HEK293 (cell line): Measurements from ENCODE around the gene LRRC26.

ENCODE experiments used
- CTCF ChIA-PET: fragments of 350-600 bp; formaldehyde crosslinking; extraction: SDS; loops from one replicate; lab custom pipeline; 2021; ENCODE audit warnings: antibody characterized with exemption; lab: Yijun Ruan, JAX
- POLR2A ChIA-PET: fragments of 300-600 bp; formaldehyde crosslinking; extraction: SDS; loops from one replicate; lab custom pipeline; 2020; ENCODE audit warnings: antibody characterized with exemption, inconsistent platforms; lab: Yijun Ruan, JAX
- H3K27ac ChIP-seq: fragments of 200-500 bp; sonication (Bioruptor generic); 2 replicates; pipeline ENCODE4 v1.5.1; 2014; ENCODE audit warnings: low read depth, low read length, control low read depth, inconsistent platforms; ENCODE audit errors: extremely low read depth
- H3K36me3 ChIP-seq, 2 experiments: fragments of 200-500 bp in 1 of 2; sonication (Bioruptor generic) in 1 of 2; 1 replicate in 1 of 2; 2 replicates in 1 of 2; pipeline ENCODE4 v1.5.1; 2014 to 2017; ENCODE audit warnings: inconsistent platforms in 2 of 2, low read length in 2 of 2; ENCODE audit not compliant: control insufficient read depth in 2 of 2, insufficient read depth in 1 of 2
- H3K4me1 ChIP-seq: fragments of 200-500 bp; sonication (Bioruptor generic); 2 replicates; pipeline ENCODE4 v1.5.1; 2014; ENCODE audit warnings: mild to moderate bottlenecking, low read length, inconsistent platforms; ENCODE audit not compliant: control insufficient read depth, insufficient read depth
- H3K4me3 ChIP-seq: 2 replicates; pipeline ENCODE4 v1.5.1; 2011; ENCODE audit warnings: low read depth, mild to moderate bottlenecking, control low read depth, low read length, moderate library complexity
- H3K9me3 ChIP-seq: fragments of 200-500 bp; sonication (Bioruptor generic); 2 replicates; pipeline ENCODE4 v1.5.1; 2014; ENCODE audit warnings: low read depth, low read length, inconsistent platforms; ENCODE audit not compliant: control insufficient read depth, insufficient read depth
- GLIS2 ChIP-seq: fragments of 450-650 bp; formaldehyde crosslinking; IDR thresholded peaks from 2 replicates; pipeline ENCODE4 v1.5.1; 2016; ENCODE audit warnings: missing biosample characterization, missing genetic modification characterization
- MZF1 ChIP-seq: fragments of 450-650 bp; formaldehyde crosslinking; IDR thresholded peaks from 2 replicates; pipeline ENCODE4 v1.5.1; 2017; ENCODE audit warnings: missing biosample characterization, missing genetic modification characterization, borderline replicate concordance
- RBAK ChIP-seq: fragments of 450-650 bp; formaldehyde crosslinking; IDR thresholded peaks from 2 replicates; pipeline ENCODE4 v1.5.1; 2016; ENCODE audit warnings: missing biosample characterization, missing genetic modification characterization
- ZEB2 ChIP-seq: fragments of 450-650 bp; formaldehyde crosslinking; IDR thresholded peaks from 2 replicates; pipeline ENCODE4 v1.5.1; 2016; ENCODE audit warnings: missing biosample characterization, missing genetic modification characterization
- ZFP37 ChIP-seq: fragments of 450-650 bp; formaldehyde crosslinking; IDR thresholded peaks from 2 replicates; pipeline ENCODE4 v1.5.1; 2016; ENCODE audit warnings: missing biosample characterization, missing genetic modification characterization
- ZNF10 ChIP-seq: fragments of 450-650 bp; formaldehyde crosslinking; IDR thresholded peaks from 2 replicates; pipeline ENCODE4 v1.5.1; 2017; ENCODE audit warnings: missing biosample characterization, missing genetic modification characterization
- ZNF112 ChIP-seq: fragments of 450-650 bp; formaldehyde crosslinking; IDR thresholded peaks from 2 replicates; pipeline ENCODE4 v1.5.0; 2017; ENCODE audit warnings: missing biosample characterization, missing genetic modification characterization
- ZNF132 ChIP-seq: fragments of 450-650 bp; formaldehyde crosslinking; IDR thresholded peaks from 2 replicates; pipeline ENCODE4 v1.5.1; 2017; ENCODE audit warnings: missing biosample characterization, missing genetic modification characterization, borderline replicate concordance
- ZNF157 ChIP-seq: fragments of 450-650 bp; formaldehyde crosslinking; IDR thresholded peaks from 2 replicates; pipeline ENCODE4 v1.5.1; 2016; ENCODE audit warnings: missing biosample characterization, missing genetic modification characterization
- ZNF184 ChIP-seq: fragments of 450-650 bp; IDR thresholded peaks from 2 replicates; pipeline ENCODE4 v1.5.1; 2018; ENCODE audit warnings: missing biosample characterization, mild to moderate bottlenecking, missing genetic modification characterization
- ZNF202 ChIP-seq: fragments of 450-650 bp; formaldehyde crosslinking; IDR thresholded peaks from 2 replicates; pipeline ENCODE4 v1.5.1; 2016; ENCODE audit warnings: missing biosample characterization, missing genetic modification characterization, borderline replicate concordance
- ZNF24 ChIP-seq: fragments of 450-650 bp; formaldehyde crosslinking; IDR thresholded peaks from 2 replicates; pipeline ENCODE4 v1.5.1; 2016; ENCODE audit warnings: missing biosample characterization, missing genetic modification characterization
- ZNF354C ChIP-seq: fragments of 450-650 bp; formaldehyde crosslinking; IDR thresholded peaks from 2 replicates; pipeline ENCODE4 v1.5.1; 2016; ENCODE audit warnings: missing biosample characterization, missing genetic modification characterization, low read depth, borderline replicate concordance
- ZNF398 ChIP-seq: fragments of 450-650 bp; formaldehyde crosslinking; IDR thresholded peaks from 2 replicates; pipeline ENCODE4 v1.5.1; 2017; ENCODE audit warnings: missing biosample characterization, missing genetic modification characterization
- ZNF48 ChIP-seq: fragments of 450-650 bp; formaldehyde crosslinking; IDR thresholded peaks from 2 replicates; pipeline ENCODE4 v1.5.1; 2016; ENCODE audit warnings: missing biosample characterization, missing genetic modification characterization
- ZNF513 ChIP-seq: fragments of 450-650 bp; IDR thresholded peaks from 2 replicates; pipeline ENCODE4 v1.5.1; 2018; ENCODE audit warnings: missing biosample characterization, missing genetic modification characterization
- ZNF560 ChIP-seq: fragments of 450-650 bp; formaldehyde crosslinking; IDR thresholded peaks from 2 replicates; pipeline ENCODE4 v1.5.1; 2017; ENCODE audit warnings: missing biosample characterization, missing genetic modification characterization, borderline replicate concordance
- ZNF629 ChIP-seq: fragments of 450-650 bp; formaldehyde crosslinking; IDR thresholded peaks from 2 replicates; pipeline ENCODE4 v1.5.1; 2017; ENCODE audit warnings: missing biosample characterization, missing genetic modification characterization
- ZNF670 ChIP-seq: fragments of 450-650 bp; formaldehyde crosslinking; IDR thresholded peaks from 2 replicates; pipeline ENCODE4 v1.5.1; 2016; ENCODE audit warnings: missing biosample characterization, missing genetic modification characterization, low read depth
- TF ChIP-seq, protein P1 (sequence below): fragments of 450-650 bp; formaldehyde crosslinking; IDR thresholded peaks from 2 replicates; pipeline ENCODE4 v1.5.1; 2016; ENCODE audit warnings: missing biosample characterization, missing genetic modification characterization
- TF ChIP-seq, protein P2 (sequence below): fragments of 450-650 bp; formaldehyde crosslinking; IDR thresholded peaks from 2 replicates; pipeline ENCODE4 v1.5.1; 2016; ENCODE audit warnings: missing biosample characterization, missing genetic modification characterization, low read depth

The LRRC26 gene

GRCh38 chr9:137165250-137165836 lies 4.5 kb downstream of the LRRC26 start:
- ChIA-PET CTCF (interaction anchor here (0.9 kb wide), 1 partner anchor 23 kb away, joined by 3 read pairs; the partner anchor contains the start of genes ANAPC2 and SSNA1), POLR2A (interaction anchor here (0.6 to 1.9 kb wide), 3 partner anchors 24 to 54 kb away, joined by 3 to 7 read pairs (median 6); no protein-coding TSS in a partner anchor)
- H3K9me3 ChIP-seq = no peaks in the 10 kb centered on the region
- no peak overlapping the region for H3K27ac ChIP-seq
- H3K36me3 ChIP-seq = no peaks in the 10 kb centered on the region
- no peaks in the 10 kb centered on the region; the same call in 1 of the 2 replicates for H3K4me1 ChIP-seq
- no peak overlapping the region for H3K4me3 ChIP-seq
- TF ChIP-seq ZNF24 (no peak), ZNF398 (tag by site-specific recombination) (no peak), ZNF132 (tag by site-specific recombination) (no peak), RBAK (tag by site-specific recombination) (no peak), ZNF10 (tag by site-specific recombination) (no peak), ZNF513 (tag by site-specific recombination) (no peak), ZNF112 (tag by site-specific recombination) (no peak), ZEB2 (tag by site-specific recombination) (no peak), MZF1 (tag by site-specific recombination) (no peak)

GRCh38 chr9:137164370-137165249 lies 5.2 kb downstream of the LRRC26 start:
- H3K27ac ChIP-seq = no peak overlapping the region
- H3K36me3 ChIP-seq = no peaks in the 10 kb centered on the region
- H3K4me1 ChIP-seq = no peaks in the 10 kb centered on the region; the same call in 1 of the 2 replicates
- TF ChIP-seq, protein P1, sequence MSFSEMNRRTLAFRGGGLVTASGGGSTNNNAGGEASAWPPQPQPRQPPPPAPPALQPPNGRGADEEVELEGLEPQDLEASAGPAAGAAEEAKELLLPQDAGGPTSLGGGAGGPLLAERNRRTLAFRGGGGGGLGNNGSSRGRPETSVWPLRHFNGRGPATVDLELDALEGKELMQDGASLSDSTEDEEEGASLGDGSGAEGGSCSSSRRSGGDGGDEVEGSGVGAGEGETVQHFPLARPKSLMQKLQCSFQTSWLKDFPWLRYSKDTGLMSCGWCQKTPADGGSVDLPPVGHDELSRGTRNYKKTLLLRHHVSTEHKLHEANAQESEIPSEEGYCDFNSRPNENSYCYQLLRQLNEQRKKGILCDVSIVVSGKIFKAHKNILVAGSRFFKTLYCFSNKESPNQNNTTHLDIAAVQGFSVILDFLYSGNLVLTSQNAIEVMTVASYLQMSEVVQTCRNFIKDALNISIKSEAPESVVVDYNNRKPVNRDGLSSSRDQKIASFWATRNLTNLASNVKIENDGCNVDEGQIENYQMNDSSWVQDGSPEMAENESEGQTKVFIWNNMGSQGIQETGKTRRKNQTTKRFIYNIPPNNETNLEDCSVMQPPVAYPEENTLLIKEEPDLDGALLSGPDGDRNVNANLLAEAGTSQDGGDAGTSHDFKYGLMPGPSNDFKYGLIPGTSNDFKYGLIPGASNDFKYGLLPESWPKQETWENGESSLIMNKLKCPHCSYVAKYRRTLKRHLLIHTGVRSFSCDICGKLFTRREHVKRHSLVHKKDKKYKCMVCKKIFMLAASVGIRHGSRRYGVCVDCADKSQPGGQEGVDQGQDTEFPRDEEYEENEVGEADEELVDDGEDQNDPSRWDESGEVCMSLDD = no peak
- peak; percentile 43; the same call in 1 of the 2 replicates for TF ChIP-seq GLIS2 (tag by site-specific recombination)
- H3K9me3 ChIP-seq = no peaks in the 10 kb centered on the region
- POLR2A ChIA-PET = no interaction called here
- H3K4me3 ChIP-seq = no peak overlapping the region
- CTCF ChIA-PET = no interaction called here

DNA sequence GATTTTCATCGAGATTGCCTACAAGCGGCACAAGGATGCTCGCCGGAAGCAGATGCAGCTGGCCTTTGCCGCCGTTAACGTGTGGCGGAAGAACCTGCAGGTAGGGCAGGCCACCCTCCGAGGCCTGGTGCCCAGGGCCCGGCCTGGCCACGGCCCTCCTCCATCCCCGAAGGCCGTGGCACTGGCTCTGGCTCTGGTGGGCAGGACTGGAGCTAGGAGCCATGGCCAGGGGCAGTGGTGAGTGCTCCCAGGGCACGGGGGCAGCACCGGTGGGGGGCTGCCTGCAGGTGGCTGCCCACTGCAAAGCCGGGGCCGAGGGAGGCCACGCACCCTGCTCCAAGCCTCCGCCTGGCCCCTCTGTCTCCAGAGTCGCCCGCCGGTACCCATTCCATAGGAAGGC lies 6.0 kb downstream of the LRRC26 start:
- Histone ChIP-seq H3K4me1 (no peaks in the 10 kb centered on the region), H3K4me3 (no peak overlapping the region), H3K36me3 (no peaks in the 10 kb centered on the region), H3K9me3 (no peaks in the 10 kb centered on the region), H3K27ac (no peak overlapping the region)
- ChIA-PET CTCF (interaction anchor here (0.6 kb wide), 1 partner anchor 42 kb away, joined by 4 read pairs; no protein-coding TSS in a partner anchor), POLR2A (interaction anchor here (2.5 kb wide), 1 partner anchor 34 kb away, joined by 7 read pairs; no protein-coding TSS in a partner anchor)
- TF ChIP-seq ZNF629 (no peak), ZNF560 (tag by site-specific recombination) (no peak), RBAK (tag by site-specific recombination) (no peak), ZNF670 (tag by site-specific recombination) (no peak), ZNF184 (tag by site-specific recombination) (no peak), ZNF354C (tag by site-specific recombination) (no peak), ZNF202 (tag by site-specific recombination) (no peak), ZNF112 (tag by site-specific recombination) (no peak), ZNF48 (tag by site-specific recombination) (no peak), ZNF157 (tag by site-specific recombination) (no peak), ZFP37 (tag by site-specific recombination) (no peak)
- TF ChIP-seq, protein P2, sequence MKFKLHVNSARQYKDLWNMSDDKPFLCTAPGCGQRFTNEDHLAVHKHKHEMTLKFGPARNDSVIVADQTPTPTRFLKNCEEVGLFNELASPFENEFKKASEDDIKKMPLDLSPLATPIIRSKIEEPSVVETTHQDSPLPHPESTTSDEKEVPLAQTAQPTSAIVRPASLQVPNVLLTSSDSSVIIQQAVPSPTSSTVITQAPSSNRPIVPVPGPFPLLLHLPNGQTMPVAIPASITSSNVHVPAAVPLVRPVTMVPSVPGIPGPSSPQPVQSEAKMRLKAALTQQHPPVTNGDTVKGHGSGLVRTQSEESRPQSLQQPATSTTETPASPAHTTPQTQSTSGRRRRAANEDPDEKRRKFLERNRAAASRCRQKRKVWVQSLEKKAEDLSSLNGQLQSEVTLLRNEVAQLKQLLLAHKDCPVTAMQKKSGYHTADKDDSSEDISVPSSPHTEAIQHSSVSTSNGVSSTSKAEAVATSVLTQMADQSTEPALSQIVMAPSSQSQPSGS (tag by site-specific recombination) = no peak
